OCI-M1 (cell line): ENCODE results near the gene TARBP2.
"Not testable (repeated sequence)": the region's sequence is repeated elsewhere in the genome, so short reads cannot be mapped to it uniquely, and the experiment has no call there.

Experiments
- DNase-seq: peaks from one replicate; lab custom pipeline; 2025; lab: John Stamatoyannopoulos, UW

TARBP2 gene

DNA sequence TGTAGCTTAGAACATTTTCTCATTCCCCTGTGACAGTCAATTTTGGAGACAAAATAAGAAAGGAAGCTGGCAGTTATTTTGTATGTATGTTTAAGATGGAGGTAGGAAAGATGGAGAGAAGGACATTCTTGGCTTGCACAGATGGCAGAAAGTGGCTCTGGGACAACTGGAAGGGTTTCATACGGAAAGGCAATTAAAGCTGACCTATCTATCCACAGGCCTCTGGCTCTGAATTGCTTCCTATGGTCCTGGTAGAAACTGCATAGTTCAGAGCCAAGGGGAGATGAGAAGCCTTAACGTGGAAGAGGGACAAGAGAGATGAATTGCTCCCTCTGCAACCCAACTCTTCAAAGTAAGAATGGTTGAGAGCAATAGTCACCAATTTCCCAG, 14.2 kb downstream of the TARBP2 start:
- DNase-seq: no peak

DNA sequence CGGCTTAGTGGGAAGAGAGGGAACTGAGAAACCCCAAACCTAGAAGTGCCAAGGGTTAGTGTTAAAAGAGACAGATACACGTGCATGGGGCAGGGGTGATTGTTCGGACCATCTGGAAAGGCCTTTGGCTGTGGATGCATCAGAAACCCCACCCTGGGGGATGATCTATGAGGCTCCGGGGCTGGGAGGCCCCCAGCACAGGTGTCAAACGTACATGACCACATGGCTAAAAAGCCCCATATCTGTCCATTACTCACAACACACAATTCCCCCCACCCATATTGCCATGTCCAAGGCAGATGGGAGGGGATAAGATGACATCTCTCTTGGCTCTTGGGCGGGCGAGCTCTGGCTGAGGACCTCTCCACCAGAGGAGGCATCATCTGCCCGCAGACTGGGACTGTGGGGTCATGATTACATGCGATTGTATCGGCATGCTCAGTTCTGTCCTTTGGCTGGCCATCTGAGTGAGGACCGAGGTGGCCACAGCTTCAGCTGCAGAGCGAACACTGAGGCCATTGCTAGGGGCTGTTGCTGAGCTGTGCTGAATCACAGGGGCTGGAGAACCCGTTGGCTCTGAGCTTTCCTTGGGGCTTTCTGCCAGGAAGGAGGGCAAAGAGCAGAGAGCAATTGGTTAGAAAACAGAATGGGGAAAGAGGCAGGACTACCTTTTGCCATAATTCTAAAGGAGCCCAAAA, 15.8 kb downstream of the TARBP2 start:
- no peak for DNase-seq

- no peak for DNase-seq
Observed at GRCh38 chr12:53518381-53518780, 17.3 kb downstream of the TARBP2 start.

DNA sequence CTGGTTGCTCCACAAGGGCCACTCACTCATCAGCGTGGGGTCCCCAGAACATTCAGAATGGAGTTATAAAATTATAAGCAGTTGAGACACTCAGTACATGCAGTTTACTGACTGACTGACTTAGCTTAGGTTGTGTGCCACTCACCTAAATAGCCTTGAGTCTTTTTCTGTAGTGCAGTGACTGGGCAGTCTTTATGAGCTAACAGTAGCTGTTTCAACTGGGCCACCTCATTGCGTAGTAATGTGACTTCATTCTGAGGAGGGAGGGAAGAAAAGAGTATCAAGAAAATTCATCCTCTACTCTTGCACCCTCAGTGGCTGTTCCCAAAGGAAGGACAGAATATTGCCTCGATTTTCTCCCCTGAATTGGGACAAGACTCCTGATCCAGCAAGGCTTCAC, 22.0 kb downstream of the TARBP2 start:
- no peak for DNase-seq

GRCh38 chr12:53524476-53524875, 23.4 kb downstream of the TARBP2 start:
- no peak for DNase-seq

GRCh38 chr12:53530061-53530460, 29.0 kb downstream of the TARBP2 start:
- no peak for DNase-seq

DNA sequence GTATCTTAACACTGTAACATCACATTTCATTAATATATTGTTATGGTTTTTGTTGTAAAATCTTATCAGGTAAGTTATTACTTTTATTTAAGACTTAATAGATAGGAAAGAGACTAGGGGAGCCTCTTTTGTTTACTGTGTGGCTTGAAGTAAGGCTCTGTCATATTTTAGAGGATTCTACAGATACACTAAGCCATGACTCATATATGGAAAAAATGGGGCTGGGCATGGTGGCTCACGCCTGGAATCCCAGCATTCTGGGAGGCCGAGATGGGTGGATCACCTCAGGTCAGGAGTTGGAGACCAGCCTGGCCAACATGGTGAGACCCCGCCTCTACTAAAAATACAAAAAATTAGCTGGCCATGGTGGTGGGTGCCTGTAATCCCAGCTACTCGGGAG, 29.8 kb downstream of the TARBP2 start:
- DNase-seq: no peak

DNA sequence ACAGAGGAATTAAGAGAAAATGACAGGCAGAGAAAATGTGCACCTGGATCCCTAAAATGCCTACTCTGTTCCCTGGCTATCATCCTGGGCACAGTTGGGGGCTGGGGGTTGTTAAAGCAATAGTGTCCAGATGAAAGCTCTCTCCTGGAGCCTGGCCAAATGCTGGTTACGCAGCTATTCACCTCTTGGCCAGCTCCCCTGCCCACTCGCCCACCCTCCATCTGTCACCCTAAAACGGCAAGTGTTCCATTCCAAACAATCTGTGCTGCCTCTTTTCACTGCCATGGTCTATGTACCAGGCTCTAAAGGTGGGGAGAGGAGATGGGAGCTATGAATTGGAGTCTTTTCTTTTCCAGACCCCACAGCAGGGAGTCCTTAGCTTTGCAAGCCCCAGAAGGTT, 30.9 kb downstream of the TARBP2 start:
- DNase-seq: no peak

DNA sequence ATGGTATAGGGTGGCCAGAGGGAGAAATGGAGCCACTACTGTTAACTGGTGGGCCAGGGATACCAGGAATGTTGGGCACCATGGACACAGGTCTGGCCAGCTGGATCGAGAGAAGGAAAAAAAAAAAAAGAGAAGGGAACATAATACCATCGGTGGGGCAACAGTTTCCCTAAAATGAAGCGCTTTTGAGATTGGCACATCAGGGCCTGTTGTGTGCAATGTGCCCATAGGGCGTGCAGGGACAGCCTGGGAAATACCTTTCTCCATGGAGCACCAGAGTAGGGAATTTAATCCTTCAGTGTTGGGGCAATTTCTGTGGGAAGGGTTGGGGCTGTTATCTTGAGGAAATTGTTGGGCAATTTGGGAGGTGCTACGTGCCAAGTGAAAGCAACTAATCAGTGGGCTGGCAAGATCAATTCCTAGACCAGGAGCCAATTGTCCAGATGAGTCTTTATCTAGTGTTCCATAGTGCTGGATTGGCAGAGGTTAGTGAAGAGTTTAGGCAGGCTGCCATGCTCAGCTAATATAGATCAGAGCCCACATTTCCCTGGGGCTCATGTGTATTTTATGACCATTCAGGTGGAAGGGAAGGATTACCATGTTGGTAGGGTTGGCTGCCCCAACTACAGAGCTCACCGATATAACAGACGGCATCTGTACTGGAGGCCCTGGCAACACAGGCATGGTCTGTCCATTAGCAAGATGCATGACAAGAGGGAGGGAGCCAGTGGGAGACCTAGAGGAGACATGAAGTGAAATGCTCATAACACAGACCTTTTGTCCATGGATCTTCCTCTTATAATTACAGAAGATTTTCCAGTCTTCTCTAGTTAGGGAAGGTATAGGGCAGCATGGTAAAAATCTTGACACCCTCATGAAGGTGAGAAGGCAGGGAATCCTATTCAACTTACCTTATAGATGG, 31.7 kb downstream of the TARBP2 start:
- DNase-seq: no peak

DNA sequence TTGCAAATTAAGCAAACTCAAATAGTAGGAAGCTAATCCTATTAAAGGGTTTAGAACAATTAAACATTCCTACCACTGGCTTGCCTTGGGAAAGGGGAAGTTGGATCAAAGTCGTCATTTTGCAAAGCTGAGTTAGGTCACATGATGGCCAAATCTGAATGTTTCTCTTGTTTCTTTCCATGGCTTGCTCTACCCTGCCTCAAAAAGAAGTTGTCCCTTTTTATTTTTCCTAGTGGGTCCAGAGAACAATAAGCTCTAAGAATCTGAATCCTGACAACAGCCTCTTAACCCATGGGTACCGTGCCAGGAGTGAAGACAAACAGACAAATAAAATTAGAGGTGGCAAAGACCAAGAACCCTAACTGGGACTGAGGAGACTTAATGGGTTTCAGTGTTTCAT, 32.4 kb downstream of the TARBP2 start:
- no peak for DNase-seq

DNA sequence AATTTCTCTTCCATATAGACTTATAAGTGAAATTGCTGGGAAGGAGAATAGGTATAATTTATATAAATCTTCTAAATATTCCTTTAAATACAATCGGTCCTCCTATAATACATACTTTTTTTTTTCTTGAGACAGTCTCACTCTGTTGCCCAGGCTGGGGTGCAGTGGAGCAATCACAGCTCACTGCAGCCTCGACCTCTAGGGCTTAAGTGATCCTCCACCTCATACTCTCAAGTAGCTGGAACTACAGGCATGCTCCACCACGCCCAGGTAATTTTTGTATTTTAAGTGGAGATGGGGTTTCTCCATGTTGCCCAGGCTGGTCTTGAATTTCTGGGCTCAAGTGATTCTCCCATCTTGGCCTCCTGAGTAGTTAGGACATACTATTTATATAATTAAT, 35.9 kb downstream of the TARBP2 start:
- DNase-seq: no peak

- peak; percentile 80 for DNase-seq
Observed at GRCh38 chr12:53538209-53538689, 37.2 kb downstream of the TARBP2 start.

- DNase-seq: no peak
Observed at GRCh38 chr12:53539526-53539925, 38.4 kb downstream of the TARBP2 start.

DNA sequence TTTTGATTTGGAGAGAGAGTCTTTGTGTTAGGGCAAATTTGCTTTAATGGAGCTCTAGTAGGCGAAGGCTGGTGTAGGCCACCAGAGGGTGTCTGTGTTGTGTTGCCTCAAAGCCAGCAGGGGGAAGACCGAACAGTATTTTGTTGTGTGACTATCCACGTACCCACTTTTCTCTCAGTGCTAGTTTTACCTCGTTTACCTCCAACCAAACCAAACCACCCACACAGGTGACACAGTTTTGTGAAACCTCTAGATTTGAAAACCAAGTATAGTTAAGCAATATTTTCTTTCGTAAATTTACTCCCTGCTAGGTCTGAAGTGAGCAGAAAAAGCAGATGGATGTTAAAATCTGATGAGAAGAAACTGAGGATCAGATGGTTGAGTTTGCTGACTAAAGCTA, 42.5 kb downstream of the TARBP2 start:
- DNase-seq: peak; percentile 40

DNA sequence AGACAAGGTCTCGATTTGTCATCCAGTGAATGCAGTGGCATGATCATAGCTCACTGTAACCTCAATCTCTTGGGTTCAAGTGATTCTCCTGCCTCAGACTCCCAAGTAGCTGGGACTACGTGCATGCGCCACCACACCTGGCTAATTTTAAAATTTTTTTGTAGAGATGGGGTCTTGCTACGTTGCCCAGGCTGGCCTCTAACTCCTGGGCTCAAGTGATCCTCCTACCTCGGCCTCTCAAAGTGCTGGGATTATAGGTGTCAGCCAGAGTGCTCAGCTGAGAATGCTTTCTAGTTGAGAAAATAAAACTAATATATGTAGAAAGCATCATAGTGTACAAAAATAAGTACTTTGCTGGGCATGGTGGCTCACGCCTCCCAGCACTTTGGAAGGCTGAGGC, 47.3 kb downstream of the TARBP2 start:
- not testable (repeated sequence) for DNase-seq

GRCh38 chr12:53550131-53550530, 49.0 kb downstream of the TARBP2 start:
- not testable (repeated sequence) for DNase-seq

- DNase-seq: no peak
Observed at GRCh38 chr12:53550595-53550994, 49.5 kb downstream of the TARBP2 start.

GRCh38 chr12:53551889-53552291, 50.8 kb downstream of the TARBP2 start:
- DNase-seq: no peak

DNA sequence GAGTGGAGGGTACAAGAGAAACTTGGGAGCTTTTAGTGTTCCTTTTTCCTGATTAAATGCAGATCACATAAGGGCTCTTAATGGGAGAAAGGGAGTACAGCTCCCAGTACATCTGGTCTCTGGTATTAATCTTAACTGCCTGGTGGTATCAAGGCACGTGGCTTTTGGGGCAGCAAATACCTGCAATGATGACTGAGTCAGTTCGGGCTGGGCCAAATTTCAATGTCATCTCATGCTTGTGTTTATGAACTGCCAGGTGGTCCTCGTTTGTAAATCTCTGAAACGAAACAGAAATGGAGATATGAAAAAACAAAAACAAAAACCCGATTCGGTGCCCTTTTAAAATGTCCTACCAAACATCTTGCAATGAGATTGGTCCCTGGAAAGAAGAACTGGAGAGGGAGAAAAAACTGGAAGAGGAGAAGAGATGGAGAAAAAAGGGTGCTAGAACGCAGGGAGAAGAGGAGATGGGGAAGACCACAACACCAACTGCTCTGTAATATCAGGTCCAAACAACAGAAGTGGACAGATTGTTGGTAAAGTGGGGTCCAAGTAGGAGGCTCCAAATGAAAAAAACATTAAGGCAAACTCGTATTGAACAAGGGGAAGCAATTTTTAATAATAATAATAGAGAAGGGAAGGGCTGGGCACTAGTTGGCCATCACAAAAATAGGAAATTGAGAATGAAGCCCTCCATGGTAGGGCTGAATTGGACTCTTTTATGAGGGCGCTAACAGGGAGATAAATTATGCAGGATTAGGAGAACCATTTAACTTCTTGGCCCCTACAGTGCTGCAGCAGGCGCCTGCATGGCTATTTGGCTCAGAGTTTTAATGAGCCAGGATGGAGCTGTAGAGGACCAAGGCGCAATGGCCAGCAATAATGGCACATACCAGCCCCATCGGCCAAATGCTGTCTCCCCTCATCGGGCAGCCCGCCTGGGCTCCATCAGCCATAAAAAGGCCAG, 51.6 kb downstream of the TARBP2 start:
- no peak for DNase-seq
